ENCODE data around the gene FAM117A.
"Not testable (repeated sequence)": the region's sequence is repeated elsewhere in the genome, so short reads cannot be mapped to it uniquely, and the experiment has no call there.

Gene FAM117A

DNA sequence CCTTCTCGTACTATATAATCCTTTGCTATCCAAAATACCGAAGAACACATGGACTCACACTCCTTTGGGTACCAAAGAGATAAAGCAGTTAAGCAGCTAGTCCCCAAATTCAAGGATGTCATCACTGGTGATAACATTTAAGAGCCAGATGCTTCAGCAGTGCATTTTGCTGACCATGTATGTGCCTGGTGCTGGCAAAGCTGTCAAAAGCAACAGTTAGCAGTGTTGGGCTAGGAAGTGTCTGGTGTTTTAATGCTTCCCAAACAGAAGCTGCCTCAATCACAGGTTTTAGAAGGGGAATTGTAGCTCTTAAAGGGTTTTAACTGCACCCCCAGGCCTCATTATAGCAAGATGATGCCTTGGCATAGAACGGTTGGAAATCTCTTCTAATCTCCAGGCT, 4.7 kb downstream of the FAM117A start:
- no peak for DNase-seq (ENCODE audit: low spot score in 2 of 2)
- Mint-ChIP-seq H3K27ac (ENCODE audit: low read depth) (peak overlapping the region; percentile 17), H3K36me3 (ENCODE audit: insufficient read depth) (peaks cover 36% of the 10 kb centered on the region), H3K4me1 (peaks cover 79% of the 10 kb centered on the region), H3K27me3 (no peaks in the 10 kb centered on the region), H3K4me3 (peak overlapping the region; percentile 27), H3K9me3 (no peaks in the 10 kb centered on the region)
- no peak for ATAC-seq (replicated peaks; ENCODE audit: extremely low read depth, poor library complexity, severe bottlenecking)

GRCh38 chr17:49758464-49759010, 5.4 kb downstream of the FAM117A start:
- not testable (repeated sequence) for H3K9me3 Mint-ChIP-seq; H3K27me3 Mint-ChIP-seq; DNase-seq (ENCODE audit: low spot score in 2 of 2); ATAC-seq (replicated peaks; ENCODE audit: extremely low read depth, poor library complexity, severe bottlenecking); H3K27ac Mint-ChIP-seq (ENCODE audit: low read depth)
- Mint-ChIP-seq H3K4me1 (peaks cover 76% of the 10 kb centered on the region), H3K4me3 (peak overlapping the region; percentile 27), H3K36me3 (ENCODE audit: insufficient read depth) (peaks cover 31% of the 10 kb centered on the region)

- Mint-ChIP-seq H3K36me3 (ENCODE audit: insufficient read depth) (peaks cover 24% of the 10 kb centered on the region), H3K4me1 (peaks cover 69% of the 10 kb centered on the region), H3K4me3 (peak overlapping the region; percentile 37), H3K27me3 (no peaks in the 10 kb centered on the region), H3K9me3 (no peaks in the 10 kb centered on the region), H3K27ac (ENCODE audit: low read depth) (peak overlapping the region; percentile 10)
- DNase-seq (ENCODE audit: low spot score in 2 of 2) = no peak
- ATAC-seq (replicated peaks; ENCODE audit: extremely low read depth, poor library complexity, severe bottlenecking) = no peak
Observed at GRCh38 chr17:49757151-49757777, 6.7 kb downstream of the FAM117A start.

DNA sequence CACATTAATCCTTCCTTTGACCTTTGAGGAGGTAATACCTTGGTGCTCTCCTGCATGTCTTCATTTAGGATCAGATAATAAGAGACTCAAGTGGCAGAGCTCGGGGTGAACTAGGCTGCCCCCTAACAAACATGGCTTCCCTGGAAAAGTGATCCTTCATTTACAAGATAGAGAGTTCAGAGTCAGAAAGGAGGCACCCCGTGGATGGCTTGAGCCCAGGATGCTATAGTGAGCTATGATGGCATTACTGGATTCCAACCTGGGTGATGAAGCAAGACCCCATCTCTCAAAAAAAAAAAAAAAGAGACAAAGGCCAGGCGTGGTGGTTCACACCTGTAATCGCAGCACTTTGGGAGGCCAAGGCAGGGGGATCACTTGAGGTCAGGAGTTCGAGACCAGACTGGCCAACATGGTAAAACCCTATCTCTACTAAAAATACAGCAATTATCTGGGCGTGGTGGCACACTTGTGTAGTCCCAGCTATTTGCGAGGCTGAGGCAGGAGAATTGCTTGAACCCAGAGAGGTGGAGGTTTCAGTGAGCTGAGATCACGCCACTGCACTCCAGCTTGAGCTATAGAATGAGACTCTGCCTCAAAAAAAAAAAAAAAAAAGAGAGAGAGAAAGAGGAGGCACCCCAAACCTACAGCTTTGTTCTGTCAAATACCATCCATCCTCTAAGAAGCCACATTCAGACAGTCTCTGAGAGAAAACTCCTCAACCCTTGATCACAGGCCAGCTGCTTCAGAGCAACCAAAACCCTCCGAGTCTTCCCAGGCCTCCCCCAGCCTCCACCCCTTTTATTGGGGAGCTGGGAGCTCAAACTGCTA, 7.4 kb downstream of the FAM117A start:
- Mint-ChIP-seq H3K9me3 (no peaks in the 10 kb centered on the region), H3K27ac (ENCODE audit: low read depth) (peak overlapping the region; percentile 10)
- DNase-seq (ENCODE audit: low spot score in 2 of 2) = no peak

GRCh38 chr17:49755663-49756283, 8.2 kb downstream of the FAM117A start:
- H3K4me1 Mint-ChIP-seq = peaks cover 59% of the 10 kb centered on the region
- H3K27ac Mint-ChIP-seq (ENCODE audit: low read depth) = peak overlapping the region; percentile 10
- no peak for DNase-seq (ENCODE audit: low spot score in 2 of 2)
- no peaks in the 10 kb centered on the region for H3K9me3 Mint-ChIP-seq
- no peak overlapping the region for H3K4me3 Mint-ChIP-seq
- no peaks in the 10 kb centered on the region for H3K27me3 Mint-ChIP-seq
- no peak for ATAC-seq (replicated peaks; ENCODE audit: extremely low read depth, poor library complexity, severe bottlenecking)
- peaks cover 20% of the 10 kb centered on the region for H3K36me3 Mint-ChIP-seq (ENCODE audit: insufficient read depth)

More for the DNA sequence above, 7.4 kb downstream of the FAM117A start:
- H3K4me1 Mint-ChIP-seq = peaks cover 66% of the 10 kb centered on the region
- peaks cover 20% of the 10 kb centered on the region for H3K36me3 Mint-ChIP-seq (ENCODE audit: insufficient read depth)
- no peak for ATAC-seq (replicated peaks; ENCODE audit: extremely low read depth, poor library complexity, severe bottlenecking)
- H3K4me3 Mint-ChIP-seq = peak overlapping the region; percentile 37
- no peaks in the 10 kb centered on the region for H3K27me3 Mint-ChIP-seq

DNA sequence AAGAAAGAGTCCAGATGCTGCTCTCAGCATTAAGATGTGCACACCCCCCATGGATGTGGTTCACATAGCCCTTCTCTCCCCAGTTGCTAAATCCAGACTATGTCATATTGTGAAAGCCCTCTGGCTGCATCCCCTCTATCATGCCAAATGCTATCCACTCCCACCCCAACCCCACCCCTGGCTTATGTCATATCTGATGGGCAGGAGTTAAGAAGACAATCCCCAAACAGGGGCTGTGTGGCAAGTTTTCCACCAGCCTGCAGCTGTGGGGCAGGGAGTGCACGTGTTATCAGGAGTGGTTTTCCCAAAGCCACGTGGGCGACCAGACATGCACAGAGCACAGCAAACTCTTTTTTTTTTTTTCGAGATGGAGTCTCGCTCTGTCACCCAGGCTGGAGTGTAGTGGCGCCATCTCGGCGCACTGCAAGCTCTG, 10.0 kb downstream of the FAM117A start:
- H3K4me1 Mint-ChIP-seq = peaks cover 58% of the 10 kb centered on the region
- H3K4me3 Mint-ChIP-seq = peak overlapping the region; percentile 7
- DNase-seq (ENCODE audit: low spot score in 2 of 2) (no peak), ATAC-seq (replicated peaks; ENCODE audit: extremely low read depth, poor library complexity, severe bottlenecking) (no peak)
- no peak overlapping the region for H3K27ac Mint-ChIP-seq (ENCODE audit: low read depth)
- no peaks in the 10 kb centered on the region for H3K9me3 Mint-ChIP-seq
- peaks cover 29% of the 10 kb centered on the region for H3K36me3 Mint-ChIP-seq (ENCODE audit: insufficient read depth)
- no peaks in the 10 kb centered on the region for H3K27me3 Mint-ChIP-seq

- DNase-seq (ENCODE audit: low spot score in 2 of 2) = no peak
- Mint-ChIP-seq H3K9me3 (no peaks in the 10 kb centered on the region), H3K36me3 (ENCODE audit: insufficient read depth) (peaks cover 22% of the 10 kb centered on the region), H3K4me3 (no peak overlapping the region), H3K4me1 (peaks cover 64% of the 10 kb centered on the region), H3K27ac (ENCODE audit: low read depth) (no peak overlapping the region), H3K27me3 (no peaks in the 10 kb centered on the region)
- ATAC-seq (replicated peaks; ENCODE audit: extremely low read depth, poor library complexity, severe bottlenecking) = no peak
Observed at GRCh38 chr17:49752508-49752907, 11.4 kb downstream of the FAM117A start.

DNA sequence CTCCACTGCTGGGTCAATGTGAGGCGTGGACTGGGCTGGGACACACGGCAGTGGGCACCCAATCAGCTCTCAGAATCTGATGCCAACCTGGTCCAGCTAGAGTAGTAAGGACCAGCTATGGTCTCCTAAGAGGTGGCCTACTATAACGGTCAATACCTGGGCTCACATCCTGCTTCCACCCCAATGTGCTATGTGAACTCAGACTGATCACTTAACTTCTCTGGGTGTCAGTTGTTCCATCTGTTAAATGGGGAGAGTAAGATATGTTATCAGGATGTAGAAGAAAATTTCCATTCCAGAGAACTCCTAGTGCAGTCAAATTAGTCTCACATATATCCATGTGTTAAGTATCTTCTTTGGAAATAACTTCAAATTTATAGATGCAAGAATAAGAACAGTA, 14.2 kb downstream of the FAM117A start:
- no peaks in the 10 kb centered on the region for H3K9me3 Mint-ChIP-seq
- peak overlapping the region; percentile 97 for H3K27ac Mint-ChIP-seq (ENCODE audit: low read depth)
- no peak for ATAC-seq (replicated peaks; ENCODE audit: extremely low read depth, poor library complexity, severe bottlenecking)
- H3K27me3 Mint-ChIP-seq = no peaks in the 10 kb centered on the region
- H3K36me3 Mint-ChIP-seq (ENCODE audit: insufficient read depth) = peaks cover 20% of the 10 kb centered on the region
- peaks cover 67% of the 10 kb centered on the region for H3K4me1 Mint-ChIP-seq
- DNase-seq (ENCODE audit: low spot score in 2 of 2) = no peak
- H3K4me3 Mint-ChIP-seq = peak overlapping the region; percentile 40

GRCh38 chr17:49748791-49749190, 15.1 kb downstream of the FAM117A start:
- H3K27ac Mint-ChIP-seq (ENCODE audit: low read depth) = peak overlapping the region; percentile 97
- DNase-seq (ENCODE audit: low spot score in 2 of 2) = peak in 1 of 2 donors; percentile 68
- peak; percentile 85 for ATAC-seq (replicated peaks; ENCODE audit: extremely low read depth, poor library complexity, severe bottlenecking)
- peak overlapping the region; percentile 72 for H3K4me3 Mint-ChIP-seq
- H3K9me3 Mint-ChIP-seq = no peaks in the 10 kb centered on the region
- no peaks in the 10 kb centered on the region for H3K27me3 Mint-ChIP-seq
- peaks cover 21% of the 10 kb centered on the region for H3K36me3 Mint-ChIP-seq (ENCODE audit: insufficient read depth)
- H3K4me1 Mint-ChIP-seq = peaks cover 67% of the 10 kb centered on the region

DNA sequence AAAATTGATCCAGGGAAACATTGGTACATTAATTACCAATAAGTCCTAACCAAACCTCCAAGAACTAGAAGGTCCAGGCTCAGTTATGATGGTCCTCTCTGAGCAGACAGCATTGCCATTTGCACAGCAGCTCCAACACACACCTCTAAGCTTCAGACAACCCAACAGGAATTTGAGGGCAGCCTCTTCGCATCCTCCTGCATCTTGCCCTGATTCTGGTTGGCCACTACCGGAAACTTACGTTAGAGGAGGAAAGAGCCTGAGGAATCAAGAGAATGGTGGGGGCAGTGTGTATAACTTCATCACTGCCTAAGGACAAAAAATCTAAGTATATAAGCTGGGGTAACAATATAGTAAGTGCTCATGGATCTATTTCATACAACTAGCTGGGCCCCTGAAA, 15.7 kb downstream of the FAM117A start:
- Mint-ChIP-seq H3K27ac (ENCODE audit: low read depth) (peak overlapping the region; percentile 97), H3K9me3 (no peaks in the 10 kb centered on the region), H3K27me3 (no peaks in the 10 kb centered on the region), H3K4me3 (peak overlapping the region; percentile 72), H3K4me1 (peaks cover 67% of the 10 kb centered on the region), H3K36me3 (ENCODE audit: insufficient read depth) (peaks cover 21% of the 10 kb centered on the region)
- peak in 1 of 2 donors; percentile 28 for DNase-seq (ENCODE audit: low spot score in 2 of 2)
- peak; percentile 10 for ATAC-seq (replicated peaks; ENCODE audit: extremely low read depth, poor library complexity, severe bottlenecking)

GRCh38 chr17:49747632-49748031, 16.3 kb downstream of the FAM117A start:
- Mint-ChIP-seq H3K36me3 (ENCODE audit: insufficient read depth) (peaks cover 21% of the 10 kb centered on the region), H3K27me3 (no peaks in the 10 kb centered on the region), H3K4me1 (peaks cover 71% of the 10 kb centered on the region), H3K4me3 (peak overlapping the region; percentile 60), H3K27ac (ENCODE audit: low read depth) (peak overlapping the region; percentile 97), H3K9me3 (no peaks in the 10 kb centered on the region)
- ATAC-seq (replicated peaks; ENCODE audit: extremely low read depth, poor library complexity, severe bottlenecking) (no peak), DNase-seq (ENCODE audit: low spot score in 2 of 2) (no peak)

GRCh38 chr17:49746791-49747490, 17.0 kb downstream of the FAM117A start:
- Mint-ChIP-seq H3K9me3 (no peaks in the 10 kb centered on the region), H3K4me3 (peak overlapping the region; percentile 60), H3K4me1 (peaks cover 71% of the 10 kb centered on the region), H3K36me3 (ENCODE audit: insufficient read depth) (peaks cover 22% of the 10 kb centered on the region), H3K27me3 (no peaks in the 10 kb centered on the region), H3K27ac (ENCODE audit: low read depth) (peak overlapping the region; percentile 97)
- ATAC-seq (replicated peaks; ENCODE audit: extremely low read depth, poor library complexity, severe bottlenecking) (peak; percentile 59), DNase-seq (ENCODE audit: low spot score in 2 of 2) (peak in 1 of 2 donors; percentile 32)

Measured in central memory CD8-positive, alpha-beta T cell (primary cell).